HCT116 (cell line): ENCODE results near the gene BICD2.

Experiments
- CBX3 ChIP-seq: IDR thresholded peaks from 2 replicates; pipeline ENCODE4 v1.6.1; 2012; ENCODE audit warnings: low read depth
- CTCF ChIP-seq, 3 experiments: fragments of 200-600 bp in 1 of 3; sonication (generic) in 1 of 3; IDR thresholded peaks in 2 of 3; conservative IDR thresholded peaks in 1 of 3; 2 replicates each; pipeline ENCODE4 v1.5.1; 2012 to 2017; ENCODE audit warnings: low read depth in 2 of 3, low read length in 2 of 3, antibody characterized with exemption in 1 of 3, borderline replicate concordance in 1 of 3, control low read depth in 1 of 3, mild to moderate bottlenecking in 1 of 3, mixed read lengths in 1 of 3, mixed run types in 1 of 3, moderate library complexity in 1 of 3; ENCODE audit not compliant: insufficient read depth in 1 of 3
- EGR1 ChIP-seq: IDR thresholded peaks from 2 replicates; pipeline ENCODE4 v1.6.1; 2012; ENCODE audit warnings: low read depth
- ELF1 ChIP-seq: IDR thresholded peaks from 2 replicates; pipeline ENCODE4 v1.6.1; 2012; ENCODE audit warnings: low read depth, borderline replicate concordance
- EZH2 ChIP-seq: fragments of 200-600 bp; sonication (generic); IDR thresholded peaks from 2 replicates; pipeline ENCODE4 v1.6.1; 2017; ENCODE audit warnings: antibody characterized with exemption, mixed run types
- POLR2A ChIP-seq: IDR thresholded peaks from 2 replicates; pipeline ENCODE4 v1.7.0; 2011; ENCODE audit warnings: borderline replicate concordance; ENCODE audit not compliant: insufficient read depth, insufficient read length; ENCODE audit errors: extremely low read depth
- POLR2AphosphoS5 ChIP-seq: IDR thresholded peaks from 2 replicates; pipeline ENCODE4 v1.6.1; 2011; ENCODE audit warnings: mild to moderate bottlenecking, low read depth, low read length, moderate library complexity
- RAD21 ChIP-seq: IDR thresholded peaks from 2 replicates; pipeline ENCODE4 v1.6.1; 2012; ENCODE audit warnings: low read depth, mild to moderate bottlenecking
- REST ChIP-seq: IDR thresholded peaks from 2 replicates; pipeline ENCODE4 v1.6.1; 2012; ENCODE audit warnings: low read depth
- SIN3A ChIP-seq: IDR thresholded peaks from 2 replicates; pipeline ENCODE4 v1.6.1; 2012; ENCODE audit warnings: low read depth
- SP1 ChIP-seq: IDR thresholded peaks from 2 replicates; pipeline ENCODE4 v1.6.1; 2012; ENCODE audit warnings: low read depth
- YY1 ChIP-seq: IDR thresholded peaks from 2 replicates; pipeline ENCODE4 v1.6.1; 2011; ENCODE audit warnings: low read length, low read depth, moderate library complexity, mild to moderate bottlenecking; ENCODE audit not compliant: insufficient replicate concordance; ENCODE audit errors: extremely low read depth
- ZBTB33 ChIP-seq: IDR thresholded peaks from 2 replicates; pipeline ENCODE4 v1.6.1; 2011; ENCODE audit warnings: mild to moderate bottlenecking, low read length, moderate library complexity; ENCODE audit not compliant: insufficient replicate concordance; ENCODE audit errors: extremely low read depth

- TF ChIP-seq SIN3A (no peak), POLR2A (no peak), EGR1 (no peak), POLR2AphosphoS5 (no peak), ZBTB33 (no peak), CTCF (IDR thresholded peaks at IDR 0.05 in 2 of 3, conservative IDR thresholded peaks at IDR 0.05 in 1 of 3; ENCODE audit: borderline replicate concordance in 1 of 3, insufficient read depth in 1 of 3, low read depth in 2 of 3, low read length in 2 of 3) (no peak), ELF1 (no peak), EZH2 (no peak), SP1 (no peak), REST (no peak), RAD21 (no peak), CBX3 (no peak), YY1 (no peak)
Observed at GRCh38 chr9:92679413-92680165, 85.0 kb downstream of the BICD2 start.
